Measurements from ENCODE around the gene WDFY1. TPM values are rescaled to one million over a fixed set of nuclear protein-coding genes. Genes with fewer than 3 reads are reported as not detected.

Gene WDFY1
- polyA plus RNA-seq, 5 donors: 53.7 to 78.0 (median 69.4) TPM

Other genes with a start within 250 kb of the WDFY1 start
- 1 to 10 TPM; 3.5 to 6.5 (median 5.0) TPM for gene AP1S3, start 107.8 kb downstream of the WDFY1 start, polyA plus RNA-seq (ENCODE audit: insufficient read depth in 1 of 5, insufficient read length in 5 of 5, low replicate concordance in 1 of 5)
- gene MRPL44, start 12.1 kb upstream of the WDFY1 start, polyA plus RNA-seq (ENCODE audit: insufficient read depth in 1 of 5, insufficient read length in 5 of 5, low replicate concordance in 1 of 5): 10 to 100 TPM; 25.8 to 30.5 (median 26.6) TPM
- gene SERPINE2, start 94.0 kb upstream of the WDFY1 start, polyA plus RNA-seq (ENCODE audit: insufficient read depth in 1 of 5, insufficient read length in 5 of 5, low replicate concordance in 1 of 5): 100 to 1,000 TPM in 1 of 5 donors, 10 to 100 TPM in 4; 79.3 to 111 (median 89.9) TPM

All from right lung (tissue), 5 donors.